ENCODE data around the gene SYT15B.
"Not testable (repeated sequence)": the region's sequence is repeated elsewhere in the genome, so short reads cannot be mapped to it uniquely, and the experiment has no call there.

SYT15B gene

DNA sequence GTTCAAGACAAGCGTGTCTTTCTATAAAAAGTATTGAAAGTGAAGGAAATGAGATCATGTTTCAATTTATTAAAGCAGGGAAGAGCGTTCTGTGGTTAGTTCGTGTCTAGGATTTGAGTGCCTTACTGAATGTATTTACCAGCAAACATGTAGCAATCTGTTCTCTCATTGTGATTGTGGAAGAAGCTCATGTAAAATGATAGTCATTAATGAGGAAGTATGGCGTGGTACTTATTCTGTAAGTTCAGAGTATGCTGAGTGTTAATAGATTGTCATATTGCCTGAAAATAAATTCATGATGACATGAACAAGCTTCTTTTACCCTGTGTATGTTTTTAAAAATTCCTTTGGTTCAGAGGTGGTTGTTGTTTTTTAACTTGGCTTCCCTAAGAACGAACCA, 32.5 kb downstream of the SYT15B start:
- DNase-seq (ENCODE audit: low read depth in 1 of 2, low spot score in 1 of 2): not testable (repeated sequence)

DNA sequence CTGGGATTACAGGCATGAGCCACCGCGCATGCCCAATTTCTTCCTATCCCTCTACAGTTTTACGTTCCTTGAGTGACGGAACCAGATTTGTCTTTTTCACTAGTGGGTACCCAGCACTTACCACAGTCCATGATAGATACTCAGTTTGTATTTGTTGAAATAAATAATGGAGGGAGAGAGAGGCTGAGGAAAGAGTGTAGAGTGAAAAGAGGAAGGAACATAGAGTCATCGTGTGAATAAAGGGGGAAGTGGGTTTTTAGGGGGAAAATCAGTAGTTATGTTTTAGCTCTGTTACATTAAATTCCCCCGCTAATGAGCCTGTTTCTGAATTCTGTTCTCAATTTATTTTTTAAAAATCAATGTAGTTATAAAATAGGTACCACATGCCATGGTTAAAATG, 37.7 kb downstream of the SYT15B start:
- not testable (repeated sequence) for DNase-seq (ENCODE audit: low read depth in 1 of 2, low spot score in 1 of 2)

- DNase-seq (ENCODE audit: low read depth in 1 of 2, low spot score in 1 of 2): not testable (repeated sequence)
Measured at GRCh38 chr10:47725047-47725446, 38.3 kb downstream of the SYT15B start.

DNA sequence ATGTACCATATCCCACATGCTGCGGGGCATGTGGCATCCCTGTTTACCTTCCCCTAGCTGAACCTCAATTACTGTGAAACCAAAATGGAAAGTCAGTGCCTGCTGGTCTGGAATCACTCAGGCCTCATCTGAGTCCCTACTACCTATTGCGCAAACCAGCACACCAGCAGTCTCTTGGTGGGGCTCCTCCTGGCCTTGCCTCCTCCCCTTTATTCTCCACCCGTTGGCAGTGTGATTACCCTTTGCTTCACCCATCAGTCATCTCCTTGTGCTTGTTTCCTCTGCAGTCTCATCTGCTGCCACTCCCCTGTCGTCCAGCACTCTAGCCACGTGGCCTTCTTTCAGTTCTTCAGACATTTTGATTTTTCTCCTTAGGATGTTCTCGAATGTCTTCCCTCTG, 39.3 kb downstream of the SYT15B start:
- not testable (repeated sequence) for DNase-seq (ENCODE audit: low read depth in 1 of 2, low spot score in 1 of 2)

GRCh38 chr10:47723362-47723761, 40.0 kb downstream of the SYT15B start:
- DNase-seq (ENCODE audit: low read depth in 1 of 2, low spot score in 1 of 2): not testable (repeated sequence)

- DNase-seq (ENCODE audit: low read depth in 1 of 2, low spot score in 1 of 2): not testable (repeated sequence)
Measured at GRCh38 chr10:47717011-47717769, 46.2 kb downstream of the SYT15B start.

All from stimulated activated CD4-positive, alpha-beta T cell treated with anti-CD3 and anti-CD28 coated beads, Interleukin-15, amount 100 ng/mL, for 1 hour (primary cell).